ENCODE results near the gene DVL1.

The DVL1 gene

GRCh38 chr1:1302006-1302430, 47.2 kb downstream of the DVL1 start:
- TF ChIP-seq TEAD4 (IDR thresholded peaks at IDR 0.05) (no peak), ZBTB7A (IDR thresholded peaks at IDR 0.05; ENCODE audit: low read depth) (no peak), USF1 (IDR thresholded peaks at IDR 0.05) (no peak)

GRCh38 chr1:1300352-1300739, 48.9 kb downstream of the DVL1 start:
- TF ChIP-seq, protein P1, sequence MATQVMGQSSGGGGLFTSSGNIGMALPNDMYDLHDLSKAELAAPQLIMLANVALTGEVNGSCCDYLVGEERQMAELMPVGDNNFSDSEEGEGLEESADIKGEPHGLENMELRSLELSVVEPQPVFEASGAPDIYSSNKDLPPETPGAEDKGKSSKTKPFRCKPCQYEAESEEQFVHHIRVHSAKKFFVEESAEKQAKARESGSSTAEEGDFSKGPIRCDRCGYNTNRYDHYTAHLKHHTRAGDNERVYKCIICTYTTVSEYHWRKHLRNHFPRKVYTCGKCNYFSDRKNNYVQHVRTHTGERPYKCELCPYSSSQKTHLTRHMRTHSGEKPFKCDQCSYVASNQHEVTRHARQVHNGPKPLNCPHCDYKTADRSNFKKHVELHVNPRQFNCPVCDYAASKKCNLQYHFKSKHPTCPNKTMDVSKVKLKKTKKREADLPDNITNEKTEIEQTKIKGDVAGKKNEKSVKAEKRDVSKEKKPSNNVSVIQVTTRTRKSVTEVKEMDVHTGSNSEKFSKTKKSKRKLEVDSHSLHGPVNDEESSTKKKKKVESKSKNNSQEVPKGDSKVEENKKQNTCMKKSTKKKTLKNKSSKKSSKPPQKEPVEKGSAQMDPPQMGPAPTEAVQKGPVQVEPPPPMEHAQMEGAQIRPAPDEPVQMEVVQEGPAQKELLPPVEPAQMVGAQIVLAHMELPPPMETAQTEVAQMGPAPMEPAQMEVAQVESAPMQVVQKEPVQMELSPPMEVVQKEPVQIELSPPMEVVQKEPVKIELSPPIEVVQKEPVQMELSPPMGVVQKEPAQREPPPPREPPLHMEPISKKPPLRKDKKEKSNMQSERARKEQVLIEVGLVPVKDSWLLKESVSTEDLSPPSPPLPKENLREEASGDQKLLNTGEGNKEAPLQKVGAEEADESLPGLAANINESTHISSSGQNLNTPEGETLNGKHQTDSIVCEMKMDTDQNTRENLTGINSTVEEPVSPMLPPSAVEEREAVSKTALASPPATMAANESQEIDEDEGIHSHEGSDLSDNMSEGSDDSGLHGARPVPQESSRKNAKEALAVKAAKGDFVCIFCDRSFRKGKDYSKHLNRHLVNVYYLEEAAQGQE (IDR thresholded peaks at IDR 0.05; ENCODE audit: low read depth) = peak; percentile 74
- no peak for TF ChIP-seq TAF1 (IDR thresholded peaks at IDR 0.05; ENCODE audit: low read depth)

- no peak for TF ChIP-seq CEBPB (IDR thresholded peaks at IDR 0.05)
- TF ChIP-seq YY1 (IDR thresholded peaks at IDR 0.05; ENCODE audit: low read depth) = no peak
- TF ChIP-seq ZBTB7A (IDR thresholded peaks at IDR 0.05; ENCODE audit: low read depth) = no peak
These were observed 49.4 kb downstream of the DVL1 start for GRCh38 chr1:1299686-1300351.

GRCh38 chr1:1298861-1299685, 50.1 kb downstream of the DVL1 start:
- TF ChIP-seq, protein P1 (IDR thresholded peaks at IDR 0.05; ENCODE audit: low read depth) = peak; percentile 94
- TF ChIP-seq ZBTB7A (IDR thresholded peaks at IDR 0.05; ENCODE audit: low read depth) (peak; percentile 82), FOXM1 (IDR thresholded peaks at IDR 0.05; ENCODE audit: borderline replicate concordance, low read depth) (no peak)

- no peak for TF ChIP-seq CEBPB (IDR thresholded peaks at IDR 0.05)
- TF ChIP-seq, protein P1 (IDR thresholded peaks at IDR 0.05; ENCODE audit: low read depth) = no peak
- no peak for TF ChIP-seq EGR1 (IDR thresholded peaks at IDR 0.05)
- no peak for TF ChIP-seq TAF1 (IDR thresholded peaks at IDR 0.05; ENCODE audit: low read depth)
- TF ChIP-seq NFIC (IDR thresholded peaks at IDR 0.05) = no peak
- TF ChIP-seq EP300 (IDR thresholded peaks at IDR 0.05; ENCODE audit: borderline replicate concordance) = no peak
- no peak for TF ChIP-seq FOXM1 (IDR thresholded peaks at IDR 0.05; ENCODE audit: borderline replicate concordance, low read depth)
- TF ChIP-seq CREB1 (IDR thresholded peaks at IDR 0.05; ENCODE audit: low read depth) = no peak
- TF ChIP-seq RAD21 (IDR thresholded peaks at IDR 0.05; ENCODE audit: low read depth) = no peak
- no peak for TF ChIP-seq USF1 (IDR thresholded peaks at IDR 0.05)
- no peak for TF ChIP-seq ZBTB7A (IDR thresholded peaks at IDR 0.05; ENCODE audit: low read depth)
- TF ChIP-seq TEAD4 (IDR thresholded peaks at IDR 0.05) = no peak
- TF ChIP-seq TCF12 (IDR thresholded peaks at IDR 0.05; ENCODE audit: low read depth) = no peak
- no peak for TF ChIP-seq MAX (IDR thresholded peaks at IDR 0.05)
These were observed 51.3 kb downstream of the DVL1 start for GRCh38 chr1:1297802-1298424.

Measured in Ishikawa (cell line).